A673 (cell line): ENCODE results near the gene SLC36A3. TPM values are rescaled to one million over a fixed set of nuclear protein-coding genes. Genes with fewer than 3 reads are reported as not detected.

ENCODE experiments used
- BruUV-seq: library from RNA; stranded (reverse); fragments of 400-500 nt; replicated peaks from 2 replicates; lab custom pipeline; 2021; lab: Mats Ljungman, UMichigan
- CTCF ChIA-PET: fragments of 300-600 bp; sonication (Branson Sonifier 250); formaldehyde crosslinking; loops from one replicate; lab custom pipeline; 2022; ENCODE audit warnings: antibody characterized with exemption; lab: Charles Lee
- POLR2A ChIA-PET: fragments of 300-600 bp; sonication (Branson Sonifier 250); formaldehyde crosslinking; loops from one replicate; lab custom pipeline; 2022; ENCODE audit warnings: antibody characterized with exemption; ENCODE audit not compliant: low non-redundant PET; lab: Charles Lee
- DNase-seq: peaks from one replicate; pipeline ENCODE4 v3.0.0-alpha.2; 2015; ENCODE audit warnings: low spot score
- H3K27ac ChIP-seq: fragments of 200-600 bp; sonication (generic); 2 replicates; pipeline ENCODE4 v1.5.1; 2016; ENCODE audit warnings: mixed run types, low read depth, mild to moderate bottlenecking, mixed read lengths, antibody characterized with exemption, low read length; ENCODE audit not compliant: poor library complexity, severe bottlenecking
- H3K27me3 ChIP-seq: fragments of 200-600 bp; sonication (generic); replicated peaks from 2 replicates; pipeline ENCODE4 v1.6.1; 2017; ENCODE audit warnings: mixed run types, low read depth, mild to moderate bottlenecking, mixed read lengths, antibody characterized with exemption, low read length; ENCODE audit not compliant: insufficient read depth, poor library complexity
- H3K36me3 ChIP-seq: fragments of 200-600 bp; sonication (generic); 2 replicates; pipeline ENCODE4 v1.6.1; 2016; ENCODE audit warnings: mixed run types, mild to moderate bottlenecking, mixed read lengths, antibody characterized with exemption, low read length; ENCODE audit not compliant: insufficient read depth, poor library complexity, severe bottlenecking
- H3K4me1 ChIP-seq: fragments of 200-600 bp; sonication (generic); 2 replicates; pipeline ENCODE4 v1.6.1; 2017; ENCODE audit warnings: mixed run types, mild to moderate bottlenecking, mixed read lengths, antibody characterized with exemption, low read length; ENCODE audit not compliant: insufficient read depth, poor library complexity, severe bottlenecking
- H3K4me3 ChIP-seq: fragments of 200-600 bp; sonication (generic); 2 replicates; pipeline ENCODE4 v1.5.1; 2016; ENCODE audit warnings: low read depth, mixed run types, mild to moderate bottlenecking, mixed read lengths, low read length; ENCODE audit not compliant: poor library complexity, severe bottlenecking
- H3K9me3 ChIP-seq: fragments of 200-600 bp; sonication (generic); 2 replicates; pipeline ENCODE4 v1.6.1; 2016; ENCODE audit warnings: mixed run types, low read depth, mild to moderate bottlenecking, mixed read lengths, antibody characterized with exemption, low read length; ENCODE audit not compliant: poor library complexity, severe bottlenecking
- EZH2 ChIP-seq: fragments of 200-600 bp; sonication (generic); IDR thresholded peaks from 2 replicates; pipeline ENCODE4 v1.6.1; 2017; ENCODE audit warnings: borderline replicate concordance, low read depth, mild to moderate bottlenecking, mixed read lengths, antibody characterized with exemption, low read length; ENCODE audit not compliant: poor library complexity, severe bottlenecking
- intact Hi-C: fragments of 100-400 bp; cut with micrococcal nuclease; formaldehyde crosslinking; loops from one replicate; pipeline ENCODE4 v1.10.0; 2022; ENCODE audit not compliant: unreplicated experiment
- total RNA-seq: library from RNA; stranded (reverse); gene quantifications from 2 replicates; pipeline ENCODE4 v1.2.3, GENCODE V29; 2021
- TF ChIP-seq, protein P1 (sequence below): fragments of 300-800, 200-600 bp; sonication (generic); conservative IDR thresholded peaks from 2 replicates; pipeline ENCODE4 v1.5.1; 2017; ENCODE audit warnings: low read depth, mild to moderate bottlenecking, antibody characterized with exemption, low read length, moderate library complexity, mixed read lengths

Gene SLC36A3
- total RNA-seq, 1 experiment from 2014 or later, result not detected

DNA sequence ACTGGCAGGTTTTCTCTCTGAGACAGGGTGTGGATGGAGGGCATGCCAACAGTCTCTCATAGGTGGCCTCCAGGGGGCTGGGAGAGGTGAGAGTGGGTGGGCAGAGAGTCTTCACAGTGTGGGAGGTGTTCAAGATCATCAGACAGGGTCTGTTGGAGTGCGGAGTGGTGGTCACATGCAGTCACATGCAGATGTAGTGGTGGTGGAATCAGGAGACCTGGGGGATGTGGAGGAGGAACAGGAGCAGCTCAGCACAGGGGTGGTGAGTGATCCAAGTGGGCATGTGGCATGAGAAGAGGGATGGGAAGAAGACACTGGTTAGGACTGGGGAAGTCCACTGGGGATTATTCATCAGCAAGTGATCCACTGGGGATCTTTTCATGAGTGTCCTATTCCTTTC lies 44.8 kb downstream of the SLC36A3 start:
- no peaks in the 10 kb centered on the region for H3K9me3 ChIP-seq
- TF ChIP-seq EZH2, result no peak
- TF ChIP-seq, protein P1, sequence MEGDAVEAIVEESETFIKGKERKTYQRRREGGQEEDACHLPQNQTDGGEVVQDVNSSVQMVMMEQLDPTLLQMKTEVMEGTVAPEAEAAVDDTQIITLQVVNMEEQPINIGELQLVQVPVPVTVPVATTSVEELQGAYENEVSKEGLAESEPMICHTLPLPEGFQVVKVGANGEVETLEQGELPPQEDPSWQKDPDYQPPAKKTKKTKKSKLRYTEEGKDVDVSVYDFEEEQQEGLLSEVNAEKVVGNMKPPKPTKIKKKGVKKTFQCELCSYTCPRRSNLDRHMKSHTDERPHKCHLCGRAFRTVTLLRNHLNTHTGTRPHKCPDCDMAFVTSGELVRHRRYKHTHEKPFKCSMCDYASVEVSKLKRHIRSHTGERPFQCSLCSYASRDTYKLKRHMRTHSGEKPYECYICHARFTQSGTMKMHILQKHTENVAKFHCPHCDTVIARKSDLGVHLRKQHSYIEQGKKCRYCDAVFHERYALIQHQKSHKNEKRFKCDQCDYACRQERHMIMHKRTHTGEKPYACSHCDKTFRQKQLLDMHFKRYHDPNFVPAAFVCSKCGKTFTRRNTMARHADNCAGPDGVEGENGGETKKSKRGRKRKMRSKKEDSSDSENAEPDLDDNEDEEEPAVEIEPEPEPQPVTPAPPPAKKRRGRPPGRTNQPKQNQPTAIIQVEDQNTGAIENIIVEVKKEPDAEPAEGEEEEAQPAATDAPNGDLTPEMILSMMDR, result no peak
- H3K36me3 ChIP-seq, result no peaks in the 10 kb centered on the region
- H3K27ac ChIP-seq, result no peak overlapping the region
- no TSS peak for BruUV-seq
- no peak overlapping the region for H3K4me3 ChIP-seq
- DNase-seq, result no peak
- intact Hi-C loops, result no loop called here
- H3K4me1 ChIP-seq, result no peaks in the 10 kb centered on the region
- POLR2A ChIA-PET, result no interaction called here
- CTCF ChIA-PET, result no interaction called here
- no peaks in the 10 kb centered on the region for H3K27me3 ChIP-seq

DNA sequence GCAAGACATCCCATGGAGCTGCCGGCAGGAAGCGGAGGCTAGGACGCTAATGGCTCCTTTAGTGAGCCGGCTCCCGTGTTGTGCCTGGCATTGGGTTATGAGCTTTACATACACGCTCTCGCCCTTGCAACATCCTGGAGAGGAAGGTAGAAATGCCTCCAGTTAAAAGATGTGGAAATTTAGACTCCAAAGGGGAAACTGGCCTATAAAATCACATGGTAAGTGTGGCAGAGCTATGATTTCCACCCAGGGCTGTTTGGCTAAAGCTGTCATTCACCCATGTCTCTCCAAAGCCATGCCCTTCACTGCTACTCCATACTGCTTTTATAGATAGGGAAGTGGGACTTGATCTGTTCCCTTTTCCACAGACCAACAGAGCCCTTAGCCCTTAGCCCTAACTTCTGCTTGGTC lies 45.4 kb downstream of the SLC36A3 start:
- H3K9me3 ChIP-seq, result no peaks in the 10 kb centered on the region
- H3K27me3 ChIP-seq, result no peaks in the 10 kb centered on the region
- ChIA-PET POLR2A (no interaction called here), CTCF (no interaction called here)
- no peak overlapping the region for H3K4me3 ChIP-seq
- intact Hi-C loops, result no loop called here
- H3K27ac ChIP-seq, result no peak overlapping the region
- DNase-seq, result no peak
- no peaks in the 10 kb centered on the region for H3K36me3 ChIP-seq
- BruUV-seq, result no TSS peak
- peaks cover 3% of the 10 kb centered on the region for H3K4me1 ChIP-seq
- TF ChIP-seq, protein P1, result no peak
- TF ChIP-seq EZH2, result no peak

DNA sequence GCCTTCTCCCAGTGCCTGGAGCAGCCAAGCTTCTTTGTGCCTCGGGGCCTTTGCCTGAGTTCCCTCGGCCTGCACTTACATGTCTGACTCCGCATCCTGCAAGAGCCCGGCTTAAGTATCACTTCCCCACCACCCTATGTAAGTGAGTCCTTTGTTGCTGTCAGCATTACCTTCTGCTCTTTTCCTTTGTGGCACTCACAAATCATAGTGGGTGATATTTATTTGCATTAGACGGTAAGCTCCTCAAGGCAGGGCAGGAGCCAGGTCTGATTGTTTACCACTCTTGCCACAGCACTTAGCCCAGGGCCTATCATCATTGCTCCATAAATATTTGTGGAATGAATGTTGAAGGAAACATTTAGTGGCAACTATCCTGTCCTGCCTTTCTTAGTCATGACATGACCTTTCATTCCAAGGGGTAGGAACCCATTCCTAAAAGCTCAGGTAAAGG lies 45.8 kb downstream of the SLC36A3 start:
- POLR2A ChIA-PET, result no interaction called here
- intact Hi-C loops, result no loop called here

More for the DNA sequence above, 45.8 kb downstream of the SLC36A3 start:
- no peak for TF ChIP-seq EZH2
- TF ChIP-seq, protein P1, result no peak
- BruUV-seq, result no TSS peak
- Histone ChIP-seq H3K9me3 (no peaks in the 10 kb centered on the region), H3K27ac (no peak overlapping the region), H3K36me3 (no peaks in the 10 kb centered on the region), H3K4me1 (peaks cover 4% of the 10 kb centered on the region), H3K27me3 (no peaks in the 10 kb centered on the region), H3K4me3 (no peak overlapping the region)
- DNase-seq, result no peak
- CTCF ChIA-PET, result no interaction called here
